Smooth muscle cell (in vitro differentiated cells): ENCODE data around the gene ITPR3. TPM values are rescaled to one million over a fixed set of nuclear protein-coding genes. Genes with fewer than 3 reads are reported as not detected.
A peak's percentile ranks its signal among the peaks of the same experiment; 100 is the strongest.

Experiments
- DNase-seq: peaks from one replicate; lab custom pipeline; 2025; ENCODE audit not compliant: unreplicated experiment; lab: John Stamatoyannopoulos, UW
- H2AFZ ChIP-seq: fragments of 200-600 bp; sonication (generic); 2 replicates; pipeline ENCODE4 v1.6.0; 2016; ENCODE audit warnings: antibody characterized with exemption, low read depth, mild to moderate bottlenecking
- H3F3A ChIP-seq: fragments of 200-600 bp; sonication (generic); 2 replicates; pipeline ENCODE4 v1.6.0; 2017; ENCODE audit warnings: antibody characterized with exemption, low read depth
- H3K27ac ChIP-seq: fragments of 200-600 bp; sonication (generic); 2 replicates; pipeline ENCODE4 v1.5.1; 2016; ENCODE audit warnings: low read depth, mild to moderate bottlenecking
- H3K27me3 ChIP-seq: fragments of 200-600 bp; sonication (generic); 2 replicates; pipeline ENCODE4 v1.6.1; 2016; ENCODE audit warnings: low read depth, mild to moderate bottlenecking
- H3K36me3 ChIP-seq: fragments of 200-600 bp; sonication (generic); 2 replicates; pipeline ENCODE4 v1.5.1; 2016; ENCODE audit warnings: low read depth
- H3K4me1 ChIP-seq: fragments of 200-600 bp; sonication (generic); 2 replicates; pipeline ENCODE4 v1.5.1; 2016; ENCODE audit warnings: low read depth
- H3K4me2 ChIP-seq: fragments of 200-600 bp; sonication (generic); 2 replicates; pipeline ENCODE4 v1.6.0; 2016; ENCODE audit warnings: mild to moderate bottlenecking
- H3K4me3 ChIP-seq: fragments of 200-600 bp; sonication (generic); 2 replicates; pipeline ENCODE4 v1.5.1; 2016; ENCODE audit warnings: mild to moderate bottlenecking
- H3K79me2 ChIP-seq: fragments of 200-600 bp; sonication (generic); 2 replicates; pipeline ENCODE4 v1.6.0; 2016; ENCODE audit warnings: low read depth, mild to moderate bottlenecking
- H3K9ac ChIP-seq: fragments of 200-600 bp; sonication (generic); 2 replicates; pipeline ENCODE4 v1.6.0; 2016; ENCODE audit warnings: low read depth
- H3K9me3 ChIP-seq: fragments of 200-600 bp; sonication (generic); replicated peaks from 2 replicates; pipeline ENCODE4 v1.5.1; 2016; ENCODE audit warnings: low read depth
- H4K20me1 ChIP-seq: fragments of 200-600 bp; sonication (generic); 2 replicates; pipeline ENCODE4 v1.6.0; 2016; ENCODE audit warnings: low read depth
- CTCF ChIP-seq: fragments of 200-600 bp; sonication (generic); IDR thresholded peaks from 2 replicates; pipeline ENCODE4 v1.5.1; 2017; ENCODE audit warnings: borderline replicate concordance, mild to moderate bottlenecking, antibody characterized with exemption; ENCODE audit not compliant: insufficient read depth, poor library complexity, severe bottlenecking
- WGBS: methylation state at CpG from one replicate; pipeline ENCODE4 v1.1.7; 2016; ENCODE audit warnings: low lambda C conversion rate; 5-methylcytosine and 5-hydroxymethylcytosine counted together
- polyA plus RNA-seq: library from polyadenylated mRNA; unstranded; fragments of >200 nt; fragmentation: Nextera tagmentation; extraction: Ambion mirVana; gene quantifications from 2 replicates; pipeline ENCODE4 v1.2.1, GENCODE V29; 2016
- total RNA-seq: library from RNA; depleted of rRNA; stranded (reverse); fragments of >200 nt; gene quantifications from 2 replicates; pipeline ENCODE4 v1.2.3, GENCODE V29; 2014

The ITPR3 gene
- total and polyA plus RNA-seq, 2 experiments from 2014 or later = 2.0 to 7.4 TPM

- DNase-seq = no peak
- Histone ChIP-seq H3K27me3 (no peaks in the 10 kb centered on the region), H3F3A (no peaks in the 10 kb centered on the region), H3K9me3 (no peaks in the 10 kb centered on the region), H2AFZ (no peak overlapping the region), H3K4me2 (peak overlapping the region; percentile 95), H3K4me1 (peaks cover 15% of the 10 kb centered on the region), H3K79me2 (peaks cover 30% of the 10 kb centered on the region), H3K27ac (no peak overlapping the region), H3K36me3 (no peaks in the 10 kb centered on the region), H3K9ac (no peak overlapping the region), H3K4me3 (peak overlapping the region; percentile 81), H4K20me1 (no peaks in the 10 kb centered on the region)
- WGBS = 96% methylated on average over 9 of the region's 9 CpGs
- no peak for TF ChIP-seq CTCF
Measured at GRCh38 chr6:33578588-33579011, 42.5 kb upstream of the ITPR3 start.

DNA sequence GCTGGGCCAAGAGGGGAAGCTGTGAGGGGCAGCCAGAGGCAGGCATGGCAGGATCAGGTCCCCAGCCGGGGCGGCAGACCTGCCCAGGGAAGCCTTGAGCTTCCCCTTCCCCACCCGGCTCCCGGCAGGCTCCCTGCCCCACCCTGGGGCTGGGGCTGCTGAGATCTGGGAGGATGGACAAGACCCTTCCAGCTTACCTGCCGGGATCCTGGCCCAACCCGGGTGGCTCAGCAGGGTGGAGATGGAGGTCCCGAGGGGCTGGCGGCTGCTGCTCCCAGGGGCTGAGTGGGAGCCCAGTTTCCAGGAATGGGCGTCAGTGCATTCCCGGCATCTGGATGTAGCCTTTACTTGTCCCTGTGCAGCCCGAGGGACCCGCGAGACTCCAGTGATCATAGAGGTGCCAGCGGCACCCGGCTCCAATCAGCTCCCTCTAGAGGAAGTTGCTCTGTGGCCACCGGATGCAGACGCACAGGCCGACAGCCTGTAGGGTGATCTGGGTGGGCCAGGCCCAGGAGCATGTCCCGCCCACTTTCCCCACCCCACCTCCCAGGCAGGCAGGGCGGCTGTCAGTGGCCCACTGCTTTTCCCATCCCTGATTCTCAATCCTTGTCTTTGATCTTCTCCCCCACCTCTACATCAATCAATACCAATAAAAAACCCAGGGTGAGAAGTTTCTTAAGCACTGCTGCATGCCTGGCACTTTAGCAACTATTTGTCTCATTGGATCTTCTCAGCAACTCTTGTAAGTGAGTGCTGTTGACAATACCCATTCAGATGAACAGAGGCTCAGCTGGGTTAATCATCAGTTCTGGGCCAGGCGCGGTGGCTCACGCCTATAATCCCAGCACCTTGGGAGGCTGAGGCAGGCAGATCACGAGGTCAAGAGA is 41.1 kb upstream of the ITPR3 start, which contains the start of gene BAK1:
TSS of gene BAK1 (minus strand) at position 449 of the 887 bp plus-strand sequence. CDS start 2,672 bp downstream, outside the sequence.
- Histone ChIP-seq H3K79me2 (peaks cover 30% of the 10 kb centered on the region), H3F3A (no peaks in the 10 kb centered on the region), H2AFZ (peak within 1 kb of the TSS; percentile 68), H3K4me2 (peak within 1 kb of the TSS; percentile 95), H3K36me3 (no peaks in the 10 kb centered on the region), H3K9me3 (no peaks in the 10 kb centered on the region), H4K20me1 (no peaks in the 10 kb centered on the region), H3K4me3 (peak within 1 kb of the TSS; percentile 81), H3K4me1 (peaks cover 15% of the 10 kb centered on the region), H3K9ac (peak within 1 kb of the TSS; percentile 84), H3K27ac (peak within 1 kb of the TSS; percentile 63), H3K27me3 (no peaks in the 10 kb centered on the region)
- peak; percentile 37 for TF ChIP-seq CTCF
- peak; percentile 55 for DNase-seq
- whole genome bisulfite sequencing = 4% methylated on average over 23 of the region's 24 CpGs

GRCh38 chr6:33581186-33581585 is 39.9 kb upstream of the ITPR3 start:
- peaks cover 30% of the 10 kb centered on the region for H3K79me2 ChIP-seq
- H3K4me1 ChIP-seq = peaks cover 15% of the 10 kb centered on the region
- H3K4me3 ChIP-seq = no peak overlapping the region
- 97% methylated on average over 5 of the region's 5 CpGs for WGBS
- no peak overlapping the region for H2AFZ ChIP-seq
- H3F3A ChIP-seq = no peaks in the 10 kb centered on the region
- no peak overlapping the region for H3K9ac ChIP-seq
- TF ChIP-seq CTCF = no peak
- DNase-seq = no peak
- no peaks in the 10 kb centered on the region for H3K36me3 ChIP-seq
- H3K9me3 ChIP-seq = no peaks in the 10 kb centered on the region
- no peaks in the 10 kb centered on the region for H4K20me1 ChIP-seq
- no peak overlapping the region for H3K27ac ChIP-seq
- no peak overlapping the region for H3K4me2 ChIP-seq
- H3K27me3 ChIP-seq = no peaks in the 10 kb centered on the region
